PFSK-1 (cell line): ENCODE measurements around the gene JADE3.

ENCODE experiments used
- FOXP2 ChIP-seq: optimal IDR thresholded peaks from 2 replicates; pipeline ENCODE3; 2011; ENCODE audit warnings: borderline replicate concordance, control low read depth, inconsistent platforms; ENCODE audit not compliant: insufficient read depth; ENCODE audit errors: extremely low read length, extremely low read depth
- POLR2AphosphoS5 ChIP-seq: IDR thresholded peaks from 2 replicates; pipeline ENCODE4 v1.6.1; 2012; ENCODE audit warnings: low read depth, mild to moderate bottlenecking, control low read depth, low read length, moderate library complexity
- REST ChIP-seq, 2 experiments: IDR thresholded peaks; 2 replicates each; pipeline versions ENCODE4 v1.6.1 to v1.8.0; 2011 to 2012; ENCODE audit warnings: low read depth in 2 of 2, low read length in 2 of 2, control low read depth in 1 of 2, inconsistent platforms in 1 of 2, mild to moderate bottlenecking in 1 of 2, moderate library complexity in 1 of 2; ENCODE audit not compliant: insufficient read depth in 1 of 2
- SIN3A ChIP-seq: IDR thresholded peaks from 2 replicates; pipeline ENCODE4 v1.6.1; 2012; ENCODE audit warnings: mild to moderate bottlenecking, low read length, moderate library complexity, borderline replicate concordance; ENCODE audit not compliant: insufficient read depth
- TAF1 ChIP-seq: IDR thresholded peaks from 2 replicates; pipeline ENCODE4 v1.6.1; 2012; ENCODE audit warnings: low read length, control low read depth, borderline replicate concordance; ENCODE audit not compliant: insufficient read depth

Gene JADE3

GRCh38 chrX:46994096-46994495 lies 81.9 kb downstream of the JADE3 start:
- TF ChIP-seq SIN3A (no peak), TAF1 (no peak), FOXP2 (no peak), POLR2AphosphoS5 (no peak), REST (IDR thresholded peaks at IDR 0.05; ENCODE audit: insufficient read depth in 1 of 2, low read depth in 2 of 2, low read length in 2 of 2) (no peak)

- TF ChIP-seq POLR2AphosphoS5 (no peak), TAF1 (no peak), FOXP2 (no peak), REST (IDR thresholded peaks at IDR 0.05; ENCODE audit: insufficient read depth in 1 of 2, low read depth in 2 of 2, low read length in 2 of 2) (no peak), SIN3A (no peak)
These were observed 99.9 kb downstream of the JADE3 start for GRCh38 chrX:47012131-47012530.

DNA sequence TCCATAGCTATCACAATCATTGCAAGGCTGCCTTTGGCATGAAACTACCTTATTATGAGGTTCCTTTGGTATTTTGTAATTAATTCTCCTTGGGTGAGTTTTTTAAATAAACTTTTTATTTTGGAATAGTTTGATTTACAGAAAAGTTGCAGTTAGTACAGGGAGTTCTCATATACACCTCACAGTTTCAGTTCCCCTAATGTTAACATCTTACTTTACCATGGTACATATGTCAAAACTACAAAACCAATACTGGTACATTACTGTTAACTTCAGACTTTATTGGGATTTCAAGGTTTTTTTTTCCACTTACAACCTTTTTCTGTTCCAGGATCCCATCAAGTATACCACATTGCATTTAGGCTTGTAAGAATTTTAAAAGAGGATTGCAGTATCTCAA lies 114.0 kb downstream of the JADE3 start:
- TF ChIP-seq TAF1 (no peak), POLR2AphosphoS5 (no peak), REST (IDR thresholded peaks at IDR 0.05; ENCODE audit: insufficient read depth in 1 of 2, low read depth in 2 of 2, low read length in 2 of 2) (no peak), FOXP2 (no peak), SIN3A (no peak)

- TF ChIP-seq POLR2AphosphoS5 (no peak), SIN3A (no peak), REST (IDR thresholded peaks at IDR 0.05; ENCODE audit: insufficient read depth in 1 of 2, low read depth in 2 of 2, low read length in 2 of 2) (no peak), TAF1 (no peak), FOXP2 (no peak)
These were observed 118.1 kb downstream of the JADE3 start for GRCh38 chrX:47030339-47030738.

DNA sequence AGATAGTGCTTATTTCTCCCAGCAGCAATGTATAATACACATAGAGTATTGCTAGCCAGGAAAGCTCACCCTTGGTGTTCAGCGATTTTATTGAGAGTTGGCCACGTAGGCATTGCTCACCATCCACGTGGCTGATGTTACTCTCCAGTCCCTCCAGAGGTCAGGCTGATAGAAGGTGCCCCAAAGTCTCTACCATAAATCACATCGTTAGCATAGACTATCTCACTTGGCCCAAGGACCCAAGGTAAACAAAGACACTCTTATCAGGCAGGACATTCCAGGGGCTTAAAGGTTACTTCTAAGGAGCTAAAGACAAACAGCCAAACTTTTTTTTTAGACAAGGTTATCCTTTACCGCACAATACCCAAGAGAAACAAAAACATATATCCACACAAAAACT lies 135.8 kb downstream of the JADE3 start:
- no peak for TF ChIP-seq TAF1
- no peak for TF ChIP-seq REST (IDR thresholded peaks at IDR 0.05; ENCODE audit: insufficient read depth in 1 of 2, low read depth in 2 of 2, low read length in 2 of 2)
- TF ChIP-seq POLR2AphosphoS5, result no peak
- no peak for TF ChIP-seq FOXP2
- no peak for TF ChIP-seq SIN3A
